GM19328 (cell line): ENCODE data around the gene BRF1.
A peak's percentile ranks its signal among the peaks of the same experiment; 100 is the strongest.
"Not testable (repeated sequence)": the region's sequence is repeated elsewhere in the genome, so short reads cannot be mapped to it uniquely, and the experiment has no call there.

Experiments used
- ATAC-seq: cut with Tn5 transposase; IDR thresholded peaks from one replicate; pipeline ENCODE4 v1.9.1; 2021; ENCODE audit warnings: mild to moderate bottlenecking, moderate library complexity; ENCODE audit not compliant: unreplicated experiment

BRF1 gene, protein sequence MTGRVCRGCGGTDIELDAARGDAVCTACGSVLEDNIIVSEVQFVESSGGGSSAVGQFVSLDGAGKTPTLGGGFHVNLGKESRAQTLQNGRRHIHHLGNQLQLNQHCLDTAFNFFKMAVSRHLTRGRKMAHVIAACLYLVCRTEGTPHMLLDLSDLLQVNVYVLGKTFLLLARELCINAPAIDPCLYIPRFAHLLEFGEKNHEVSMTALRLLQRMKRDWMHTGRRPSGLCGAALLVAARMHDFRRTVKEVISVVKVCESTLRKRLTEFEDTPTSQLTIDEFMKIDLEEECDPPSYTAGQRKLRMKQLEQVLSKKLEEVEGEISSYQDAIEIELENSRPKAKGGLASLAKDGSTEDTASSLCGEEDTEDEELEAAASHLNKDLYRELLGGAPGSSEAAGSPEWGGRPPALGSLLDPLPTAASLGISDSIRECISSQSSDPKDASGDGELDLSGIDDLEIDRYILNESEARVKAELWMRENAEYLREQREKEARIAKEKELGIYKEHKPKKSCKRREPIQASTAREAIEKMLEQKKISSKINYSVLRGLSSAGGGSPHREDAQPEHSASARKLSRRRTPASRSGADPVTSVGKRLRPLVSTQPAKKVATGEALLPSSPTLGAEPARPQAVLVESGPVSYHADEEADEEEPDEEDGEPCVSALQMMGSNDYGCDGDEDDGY

DNA sequence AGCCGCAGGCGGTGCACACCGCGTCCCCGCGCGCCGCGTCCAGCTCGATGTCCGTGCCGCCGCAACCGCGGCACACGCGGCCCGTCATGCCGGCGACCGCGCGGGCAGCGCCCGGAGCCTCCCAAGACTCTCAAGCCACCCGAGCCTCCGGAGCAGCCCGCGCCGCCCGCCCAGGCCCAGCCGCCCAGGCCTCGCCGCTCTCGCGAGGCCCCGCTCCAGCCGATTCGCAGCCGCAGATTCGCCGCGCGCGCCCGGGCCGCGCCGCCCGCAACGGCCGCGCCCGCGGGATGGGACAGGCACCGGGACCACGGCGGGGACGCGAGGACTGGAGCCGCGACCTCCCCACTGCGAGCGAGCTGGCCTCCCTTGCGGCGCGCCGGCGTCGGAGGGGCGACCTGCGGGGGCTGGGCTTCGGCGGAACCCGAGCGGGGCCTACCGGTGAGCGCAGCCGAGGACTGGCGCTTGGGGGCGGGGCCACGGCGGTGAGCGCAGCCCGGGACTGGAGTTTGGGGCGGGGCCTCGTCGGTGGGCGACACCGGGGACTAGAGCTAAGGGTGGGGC, at the start of gene BRF1:
Gene BRF1, minus strand, starts transcription at position 460 of the 561 bp plus-strand sequence. Its CDS starts 372 bp downstream, at position 88.
- peak; percentile 85 for ATAC-seq

DNA sequence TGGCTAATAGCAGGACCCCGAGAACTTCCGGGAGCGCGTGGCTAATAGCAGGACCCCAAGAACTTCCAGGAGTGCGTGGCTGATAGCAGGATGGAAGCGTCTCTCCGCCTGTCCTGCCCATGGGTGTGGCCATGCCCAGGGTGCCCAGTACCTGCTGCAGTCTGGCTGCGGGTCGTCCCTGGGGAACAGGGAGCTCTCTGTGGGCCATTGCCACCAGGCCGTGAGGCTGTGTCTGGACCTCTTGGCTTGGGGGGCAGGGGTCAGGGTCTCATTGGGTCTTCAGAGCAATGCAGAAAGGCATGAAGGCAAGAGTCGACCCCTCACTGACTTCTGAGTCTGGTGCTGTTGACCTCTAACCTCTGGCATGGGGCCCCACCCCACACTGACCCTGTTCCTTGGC, 49.2 kb upstream of the BRF1 start:
- no peak for ATAC-seq

DNA sequence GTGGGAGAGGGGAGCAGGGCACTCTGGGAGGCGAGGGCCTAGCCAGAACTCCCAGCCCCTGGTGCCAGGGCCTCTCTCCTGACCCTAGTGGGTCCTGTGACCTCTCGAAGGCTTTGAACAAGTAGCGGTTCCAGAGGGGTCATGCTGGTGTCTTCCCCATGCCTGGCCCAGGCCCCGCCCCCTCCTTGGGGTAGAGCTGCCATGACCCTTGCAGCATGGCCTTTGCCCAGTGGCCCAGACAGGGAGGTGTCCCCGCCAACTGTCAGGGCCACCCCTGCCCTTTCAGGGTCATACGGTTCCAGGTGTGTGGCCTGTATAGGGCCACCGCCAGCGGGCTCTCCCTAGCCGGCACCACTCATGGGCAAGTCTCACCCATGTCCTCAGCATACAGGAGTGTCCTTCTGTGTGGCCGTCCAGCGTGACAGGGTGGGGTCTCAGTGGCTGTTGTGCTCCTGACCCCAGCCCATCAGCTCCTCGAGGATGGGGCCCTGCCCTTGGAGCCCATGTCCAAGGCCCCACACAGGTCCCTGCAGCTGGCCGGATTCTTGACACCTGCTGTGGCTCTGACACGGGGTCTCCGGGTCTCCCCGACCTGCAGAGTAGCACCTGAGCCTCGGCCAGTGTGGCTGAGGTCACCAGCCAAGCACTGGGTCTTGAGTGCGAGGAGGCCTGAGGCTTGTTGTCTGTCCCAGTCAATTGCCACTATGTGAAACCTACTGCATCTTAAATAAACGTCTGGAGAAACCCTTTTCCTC, 48.3 kb upstream of the BRF1 start:
- ATAC-seq, result no peak

DNA sequence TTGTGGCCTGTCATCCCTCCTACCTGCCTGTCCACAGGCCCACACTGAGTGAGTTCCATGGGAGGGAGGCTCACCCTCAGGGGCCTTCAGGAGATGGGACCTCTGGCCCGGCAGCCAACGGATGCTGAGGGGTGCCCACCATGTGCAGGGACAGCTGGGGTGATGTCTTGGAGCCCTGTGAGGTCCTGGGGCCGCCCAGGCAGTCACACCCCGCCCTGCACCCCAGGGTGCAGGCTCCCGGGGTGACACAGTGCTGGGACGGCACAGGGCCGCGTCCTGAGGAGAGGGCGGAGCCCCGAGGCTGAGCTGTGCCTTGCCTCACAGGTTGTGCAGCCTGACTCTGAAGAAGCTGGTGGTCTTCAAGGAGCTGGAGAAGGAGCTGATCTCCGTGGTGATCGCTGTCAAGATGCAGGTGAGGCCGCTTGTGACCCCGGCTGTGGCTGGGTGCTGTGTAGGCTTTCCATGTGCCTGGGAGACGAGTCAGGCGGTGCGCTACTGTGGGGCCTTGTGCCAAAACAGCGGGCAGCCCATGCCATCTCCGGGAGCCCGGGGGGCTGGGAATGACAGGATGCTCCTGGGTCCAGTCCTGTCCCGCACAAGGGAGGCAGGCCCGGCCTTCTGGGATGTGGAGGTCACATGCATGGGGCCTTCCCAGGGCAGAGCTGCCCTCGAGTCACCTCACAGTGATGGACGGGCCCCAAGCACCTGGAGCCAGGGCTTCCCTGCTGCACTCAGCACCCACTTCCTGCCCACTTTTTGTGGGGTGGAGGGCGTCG, 47.6 kb upstream of the BRF1 start:
- ATAC-seq, result no peak

DNA sequence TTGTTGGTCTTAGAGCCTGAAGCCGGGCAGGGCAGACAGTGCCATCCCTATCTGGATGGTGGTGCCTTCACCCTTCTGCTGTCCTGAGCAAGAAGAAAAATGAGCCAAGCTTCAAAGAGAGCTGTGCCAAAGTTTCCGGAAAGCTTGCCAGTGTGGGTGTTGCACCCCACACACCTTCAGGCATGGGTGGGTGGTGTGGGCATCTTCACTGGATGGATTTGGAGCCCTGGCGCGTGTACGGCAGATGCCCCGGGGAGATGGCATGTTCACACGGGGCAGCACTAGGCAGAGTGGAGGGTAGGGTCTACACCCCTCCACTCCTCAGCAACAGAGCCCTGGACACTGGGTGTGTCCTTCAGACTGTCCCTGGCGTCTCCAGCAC, 46.8 kb upstream of the BRF1 start:
- ATAC-seq, result no peak

DNA sequence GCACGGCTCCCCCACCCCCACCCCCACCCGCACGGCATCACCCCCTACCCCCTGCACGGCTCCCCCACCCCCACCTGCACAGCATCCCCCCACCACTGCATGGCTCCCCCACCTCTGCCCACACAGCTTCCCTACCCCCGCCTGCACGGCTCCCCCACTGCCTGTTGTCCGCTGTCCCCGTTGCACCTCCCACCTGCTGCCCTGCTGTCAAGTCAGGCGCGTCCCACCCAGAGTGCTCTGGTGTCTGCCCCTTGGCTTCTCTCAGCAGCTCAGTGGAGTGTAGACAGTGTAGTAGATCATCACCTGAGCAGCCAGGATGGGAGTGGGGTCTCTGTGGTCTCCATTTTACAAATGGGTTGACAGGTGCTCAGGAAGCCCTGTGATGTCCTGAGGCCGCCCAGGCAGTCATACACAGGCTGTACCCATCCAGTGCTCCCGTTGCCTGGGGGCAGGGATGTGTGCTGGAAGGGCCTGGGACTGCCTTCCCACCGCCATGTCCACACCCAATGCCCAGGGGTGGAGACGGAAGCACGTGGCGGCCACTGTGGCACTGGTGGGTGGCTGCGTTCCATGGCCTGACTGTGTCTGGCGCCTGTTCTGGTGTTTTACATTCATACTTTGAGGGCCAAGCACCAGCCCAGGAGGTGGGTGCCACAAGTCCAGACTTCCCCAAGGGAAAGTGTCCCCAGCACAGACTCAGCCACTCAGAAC, 46.2 kb upstream of the BRF1 start:
- ATAC-seq, result no peak

DNA sequence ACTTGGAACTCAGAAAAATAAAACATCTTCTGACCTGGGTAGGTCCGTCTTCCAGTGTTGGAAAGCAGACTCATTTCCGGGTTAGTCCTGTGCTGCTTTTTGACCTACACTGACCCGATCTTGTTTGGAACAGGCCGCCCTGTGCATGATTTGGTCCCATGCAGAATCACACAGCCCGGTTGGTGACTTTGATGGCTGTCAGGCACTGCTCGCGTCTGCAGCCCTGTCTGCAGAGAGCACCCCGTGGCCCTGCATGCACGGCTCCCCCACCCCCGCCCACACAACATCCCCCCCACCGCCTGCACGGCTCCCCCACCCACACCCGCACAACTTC, 45.4 kb upstream of the BRF1 start:
- ATAC-seq, result no peak

DNA sequence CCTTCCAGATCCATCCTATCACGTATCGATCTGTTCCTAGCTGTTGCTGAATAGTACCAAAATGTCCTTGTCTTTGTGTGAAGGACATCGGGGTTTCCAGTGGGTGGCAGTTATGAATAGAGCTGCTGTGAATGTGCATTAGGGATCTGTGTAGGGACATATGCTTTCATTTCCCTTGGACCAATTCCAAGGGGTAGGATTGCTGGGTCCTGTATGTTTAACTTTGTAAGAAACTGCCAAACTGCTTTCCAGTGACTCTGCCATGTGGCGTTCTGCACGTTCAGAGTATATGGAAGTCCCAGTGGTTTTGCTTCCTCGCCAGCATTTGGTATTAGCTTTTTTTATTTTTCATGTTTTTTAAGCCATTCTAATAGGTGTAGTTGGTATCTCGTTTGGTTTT, 42.4 kb upstream of the BRF1 start:
- ATAC-seq, result no peak

DNA sequence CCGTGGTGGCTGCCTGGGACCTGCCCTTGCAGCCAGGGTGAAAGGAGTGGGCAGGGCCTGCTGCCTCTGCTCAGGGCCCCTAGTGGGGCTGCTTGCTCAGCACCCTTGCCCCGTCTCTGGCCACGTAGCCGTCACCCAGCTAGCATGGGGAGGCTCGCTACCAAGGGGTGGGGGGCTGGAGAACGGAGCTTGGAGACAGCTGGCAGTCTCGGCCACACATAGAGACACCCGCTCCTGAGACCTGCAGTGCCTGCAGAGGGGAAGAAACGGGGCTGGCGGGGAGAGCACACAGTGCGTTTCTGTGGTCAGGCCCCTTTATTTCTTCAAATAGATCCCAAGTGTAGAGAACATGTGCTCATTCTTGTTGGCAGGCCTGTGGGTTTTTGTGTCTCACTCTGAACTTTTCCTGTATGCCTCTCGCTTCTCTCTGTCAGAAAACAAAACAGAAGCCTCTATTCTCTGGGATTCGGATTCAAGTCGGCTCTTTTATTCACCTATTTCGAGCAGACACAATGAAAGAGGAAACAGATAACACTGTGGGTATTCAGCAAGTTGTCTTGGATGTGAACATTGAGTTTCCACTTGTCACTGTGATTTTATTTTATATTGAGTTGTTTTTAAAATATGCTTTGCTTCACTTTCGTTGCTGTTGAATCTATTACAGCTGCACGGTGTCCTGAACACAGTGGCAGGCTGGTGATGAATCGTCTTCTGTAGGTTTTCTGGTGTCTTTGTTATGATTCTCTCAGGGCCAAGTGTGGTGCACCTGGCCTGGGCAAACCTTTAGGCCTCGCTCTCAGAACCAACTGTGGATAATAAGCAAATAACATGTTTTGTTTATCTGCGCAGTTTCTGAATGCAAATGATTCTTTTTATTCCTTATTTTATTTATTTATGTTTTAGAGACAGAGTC, 40.3 kb upstream of the BRF1 start:
- no peak for ATAC-seq

DNA sequence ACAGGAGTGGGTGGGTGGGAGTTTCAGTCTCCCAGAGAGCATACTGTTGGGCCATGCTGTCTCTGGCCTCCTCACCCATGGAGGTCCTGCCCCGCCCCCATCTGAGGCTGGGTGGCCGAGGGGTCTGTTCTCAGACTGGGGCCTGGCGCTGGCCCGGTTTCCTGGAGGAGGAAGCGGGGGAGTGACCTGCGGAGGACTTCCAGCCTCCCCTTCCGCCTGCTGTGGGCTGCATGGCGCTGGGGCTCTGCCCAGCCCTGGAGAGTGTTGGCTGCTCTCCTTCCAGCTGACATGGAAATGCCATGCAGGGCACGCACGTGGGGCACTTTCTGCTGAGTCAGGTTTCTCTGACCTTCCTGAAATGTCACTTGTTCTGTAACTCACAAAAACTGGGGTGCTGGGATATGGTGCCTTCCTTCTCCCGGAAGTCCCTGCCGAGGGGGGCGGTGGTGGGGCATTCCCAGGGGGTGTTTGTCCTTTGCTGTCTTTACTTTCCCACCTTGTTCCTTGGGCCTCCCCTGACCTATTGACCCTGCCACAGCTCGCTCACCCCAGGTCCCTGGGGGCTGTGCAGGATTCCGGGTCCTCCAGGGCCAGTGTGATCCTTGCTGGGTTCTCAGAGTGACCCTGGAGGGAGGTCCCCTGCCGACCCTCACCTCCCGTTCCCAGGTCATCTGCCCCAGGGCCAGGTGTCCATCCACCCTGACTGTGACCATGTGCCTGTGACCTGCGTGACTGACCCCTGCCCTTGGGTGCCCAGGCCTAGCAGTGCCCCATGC, 37.4 kb upstream of the BRF1 start:
- ATAC-seq, result no peak

DNA sequence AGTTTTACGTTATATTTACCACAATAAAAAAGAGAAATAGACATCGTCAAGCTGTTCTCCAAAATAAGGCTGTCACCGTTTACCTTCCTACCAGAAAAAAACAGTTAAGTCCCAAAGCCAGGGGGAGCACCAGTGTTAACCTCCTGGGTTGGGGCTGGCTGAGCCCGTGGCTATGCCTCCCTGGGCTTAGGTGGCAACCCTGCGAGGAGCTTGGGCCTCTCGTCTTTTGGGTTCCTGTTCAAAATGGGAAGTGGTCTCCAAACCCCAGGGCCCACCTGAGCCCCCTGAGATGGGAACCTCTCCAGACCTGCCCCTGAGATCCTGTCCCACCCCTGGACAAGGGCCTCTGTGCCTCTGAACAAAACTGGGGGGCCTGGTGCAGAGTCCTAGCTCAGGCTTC, 36.6 kb upstream of the BRF1 start:
- ATAC-seq, result no peak

DNA sequence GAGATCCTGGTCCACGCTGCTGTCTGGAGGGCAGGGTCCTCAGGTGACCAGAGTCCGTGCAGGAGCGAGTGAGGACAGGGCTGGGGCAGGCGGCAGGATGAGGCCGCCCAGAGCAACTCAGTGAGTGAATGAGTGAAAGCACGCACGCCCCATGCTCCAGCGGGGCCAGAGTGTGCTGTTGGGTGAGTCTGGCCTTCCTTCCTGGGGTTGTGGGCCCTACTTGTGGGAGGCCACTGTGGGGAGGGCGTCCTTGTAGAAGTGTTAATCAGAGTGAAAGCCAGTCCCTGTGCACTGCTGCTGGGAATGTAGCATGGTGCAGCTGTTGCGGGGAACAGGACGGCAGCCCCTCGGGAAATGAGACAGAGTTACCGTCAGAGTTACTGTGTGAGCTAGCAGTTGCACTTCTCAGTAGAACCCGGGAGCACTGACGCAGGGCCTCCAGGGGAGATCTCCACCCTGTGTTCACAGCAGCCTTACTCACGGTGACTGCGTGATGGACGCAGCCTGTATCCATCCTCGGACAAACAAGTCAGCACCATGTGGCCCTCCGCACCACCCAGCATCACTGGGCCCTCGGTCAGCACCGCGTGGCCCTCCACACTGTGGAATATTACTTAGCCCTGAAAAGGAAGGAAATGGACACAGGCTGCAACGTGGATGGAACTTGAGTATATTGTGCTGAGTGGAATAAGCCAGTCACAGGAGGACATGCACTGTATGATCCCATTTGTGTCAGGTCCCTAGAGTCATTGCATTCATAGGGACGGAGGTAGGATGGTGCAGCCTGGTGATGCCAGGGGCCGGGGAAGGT, 35.9 kb upstream of the BRF1 start:
- no peak for ATAC-seq

DNA sequence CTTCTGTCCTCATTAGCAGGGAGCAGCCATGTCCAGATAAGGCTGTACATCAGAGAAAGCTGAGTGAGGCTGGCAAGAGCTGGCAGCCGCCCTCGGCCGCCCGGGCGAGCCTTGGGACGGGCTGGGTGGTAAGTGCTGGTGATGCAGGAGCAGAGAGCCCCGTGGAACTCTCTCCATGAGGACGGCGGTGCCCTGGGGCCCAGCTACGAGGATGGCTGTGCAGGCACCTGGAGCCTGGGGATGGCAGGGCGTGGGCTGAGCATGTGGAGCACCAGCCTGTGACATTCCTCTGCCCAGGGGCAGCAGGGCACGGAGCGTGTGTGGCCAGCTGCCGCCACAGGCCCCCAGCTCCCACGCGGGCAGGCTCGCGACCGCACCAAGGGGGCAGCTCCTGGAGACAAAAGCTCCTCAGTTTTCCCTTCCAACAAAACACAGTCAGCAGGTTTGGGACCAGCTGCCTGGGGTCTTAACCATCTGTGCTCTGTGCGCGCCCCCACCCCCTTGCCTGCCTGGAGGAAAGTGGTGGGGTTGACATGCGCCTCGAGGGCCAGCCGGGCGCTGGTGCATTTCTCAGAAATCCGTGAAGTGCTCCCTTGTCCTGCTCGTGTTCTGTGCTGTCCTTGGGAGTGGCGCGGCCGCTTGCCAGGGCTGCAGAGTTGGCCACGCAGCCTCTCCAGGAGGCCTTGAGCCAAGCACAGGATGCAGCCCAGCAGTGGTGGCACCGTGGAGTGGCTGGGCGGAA, 35.1 kb upstream of the BRF1 start:
- no peak for ATAC-seq

DNA sequence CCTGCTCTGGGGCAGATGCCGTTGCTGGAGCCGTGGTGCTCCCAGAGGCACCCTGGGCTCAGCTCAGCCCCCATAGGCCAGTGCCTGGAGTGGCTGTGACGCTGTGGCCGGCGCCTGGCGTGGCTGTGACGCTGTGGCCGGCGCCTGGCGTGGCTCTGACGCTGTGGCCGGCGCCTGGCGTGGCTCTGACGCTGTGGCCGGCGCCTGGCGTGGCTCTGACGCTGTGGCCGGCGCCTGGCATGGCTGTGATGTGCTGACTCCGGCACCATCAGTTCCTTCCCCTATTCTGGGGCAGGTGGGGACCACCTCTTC, 34.4 kb upstream of the BRF1 start:
- ATAC-seq, result not testable (repeated sequence)

DNA sequence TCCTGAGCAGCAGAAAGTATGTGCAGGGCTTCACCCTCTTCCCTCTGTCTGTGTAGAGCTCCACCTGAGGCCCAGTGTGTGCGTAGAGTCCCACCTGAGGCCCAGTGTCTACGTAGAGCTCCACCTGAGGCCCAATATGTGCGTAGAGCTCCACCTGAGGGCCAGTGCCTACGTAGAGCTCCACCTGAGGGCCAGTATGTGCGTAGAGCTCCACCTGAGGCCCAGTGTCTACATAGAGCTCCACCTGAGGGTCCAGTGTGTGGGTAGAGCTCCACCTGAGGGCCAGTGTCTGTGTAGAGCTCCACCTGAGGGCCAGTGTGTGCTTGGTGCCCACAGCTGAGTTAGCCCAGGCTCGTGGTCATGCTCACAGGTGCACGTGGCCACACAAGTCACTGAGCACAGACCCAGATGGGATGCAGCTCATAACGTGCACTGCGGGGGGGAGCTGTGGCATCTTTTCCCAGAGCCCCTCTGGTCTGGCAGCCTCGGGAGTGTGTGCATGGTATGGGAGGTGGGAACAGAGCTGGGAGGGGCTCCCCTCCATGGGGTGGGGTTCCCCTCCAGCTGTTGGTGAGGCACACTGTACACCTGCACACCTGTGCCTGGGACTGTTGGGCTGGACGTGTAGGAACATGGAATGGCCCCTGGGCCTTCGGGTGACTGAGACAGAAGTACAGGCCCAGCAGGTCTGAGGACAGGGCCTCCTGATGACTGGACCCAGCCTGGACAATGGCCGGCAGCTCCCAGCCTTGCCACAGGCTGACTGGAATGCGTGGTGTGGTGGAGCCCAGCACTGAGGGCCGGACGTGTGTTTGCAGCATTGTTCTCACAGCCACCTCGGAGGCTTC, 33.8 kb upstream of the BRF1 start:
- no peak for ATAC-seq
